Fibroblast of villous mesenchyme (primary cell): Measurements from ENCODE around the gene CNIH2. TPM values are rescaled to one million over a fixed set of nuclear protein-coding genes. Genes with fewer than 3 reads are reported as not detected.

Source experiments
- DNase-seq: peaks from one replicate; pipeline ENCODE4 v3.0.0-alpha.2; 2010; ENCODE audit warnings: low read depth
- H3K4me3 ChIP-seq: 2 replicates; pipeline ENCODE4 v1.5.1; 2011; ENCODE audit warnings: low read depth, mild to moderate bottlenecking, low read length
- CTCF ChIP-seq: IDR thresholded peaks from 2 replicates; pipeline ENCODE4 v1.5.1; 2012; ENCODE audit warnings: low read depth, mild to moderate bottlenecking, low read length; ENCODE audit not compliant: insufficient read depth
- total RNA-seq: library from RNA; depleted of rRNA; stranded (reverse); fragments of >200 nt; gene quantifications from 2 replicates; pipeline ENCODE4 v1.2.3, GENCODE V29; 2012

CNIH2 gene
- total RNA-seq, 1 donor: 0.43 TPM

- no peak for TF ChIP-seq CTCF
- no peak for DNase-seq
- H3K4me3 ChIP-seq: peak overlapping the region; percentile 90
Observed at GRCh38 chr11:66289548-66290329, 11.8 kb downstream of the CNIH2 start.

- TF ChIP-seq CTCF: no peak
- H3K4me3 ChIP-seq: no peak overlapping the region
Observed at GRCh38 chr11:66290330-66290621, 12.3 kb downstream of the CNIH2 start.

GRCh38 chr11:66291303-66291705, 13.3 kb downstream of the CNIH2 start:
- H3K4me3 ChIP-seq: no peak overlapping the region
- no peak for TF ChIP-seq CTCF
- DNase-seq: no peak

More at GRCh38 chr11:66290330-66290621, 12.3 kb downstream of the CNIH2 start:
- DNase-seq: no peak

- no peak for DNase-seq
- no peak within 1 kb of the TSS for H3K4me3 ChIP-seq
- TF ChIP-seq CTCF: no peak
Observed at GRCh38 chr11:66291706-66292542, 13.9 kb downstream of the CNIH2 start, which contains the start of gene TMEM151A. Gene TMEM151A, plus strand, starts transcription at chr11:66291894. Its CDS starts 120 bp downstream, at chr11:66292014.

GRCh38 chr11:66292543-66293332, 14.8 kb downstream of the CNIH2 start:
- no peak for DNase-seq
- H3K4me3 ChIP-seq: no peak overlapping the region
- no peak for TF ChIP-seq CTCF

- no peak for TF ChIP-seq CTCF
- no peak overlapping the region for H3K4me3 ChIP-seq
- no peak for DNase-seq
Observed at GRCh38 chr11:66293352-66293751, 15.4 kb downstream of the CNIH2 start.
